Activated CD8-positive, alpha-beta memory T cell treated with anti-CD3 and anti-CD28 coated beads, Interleukin-2, amount 50 U/mL, for 1 hour (primary cell): Measurements from ENCODE around the gene ZBTB46.
"Not testable (repeated sequence)": the region's sequence is repeated elsewhere in the genome, so short reads cannot be mapped to it uniquely, and the experiment has no call there.

Experiments used
- DNase-seq: peaks from one replicate; pipeline ENCODE4 v3.0.0-alpha.2; 2020; ENCODE audit errors: extremely low read depth

ZBTB46 gene

DNA sequence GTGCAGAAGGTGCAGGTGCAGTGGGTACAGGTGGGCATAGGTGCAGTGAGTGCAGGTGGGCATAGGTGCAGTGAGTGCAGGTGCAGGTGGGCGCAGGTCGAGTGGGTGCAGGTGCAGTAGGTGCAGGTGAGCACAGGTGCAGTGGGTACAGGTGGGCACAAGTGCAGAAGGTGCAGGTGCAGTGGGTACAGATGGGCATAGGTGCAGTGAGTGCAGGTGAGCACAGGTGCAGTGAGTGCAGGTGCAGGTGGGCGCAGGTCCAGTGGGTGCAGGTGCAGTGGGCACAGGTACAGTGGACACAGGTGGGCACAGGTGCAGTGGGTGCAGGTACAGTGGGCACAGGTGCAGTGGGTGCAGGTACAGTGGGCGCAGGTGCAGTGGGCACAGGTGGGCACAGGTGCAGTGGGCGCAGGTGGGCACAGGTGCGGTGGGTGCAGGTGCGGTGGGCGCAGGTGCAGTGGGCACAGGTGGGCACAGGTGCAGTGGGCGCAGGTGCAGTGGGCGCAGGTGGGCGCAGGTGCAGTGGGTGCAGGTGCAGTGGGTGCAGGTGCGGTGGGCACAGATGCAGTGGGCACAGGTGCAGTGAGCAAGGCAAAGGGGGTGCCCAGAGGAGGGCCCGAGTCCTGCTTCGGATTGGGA is 15.3 kb downstream of the ZBTB46 start:
- DNase-seq = no peak

DNA sequence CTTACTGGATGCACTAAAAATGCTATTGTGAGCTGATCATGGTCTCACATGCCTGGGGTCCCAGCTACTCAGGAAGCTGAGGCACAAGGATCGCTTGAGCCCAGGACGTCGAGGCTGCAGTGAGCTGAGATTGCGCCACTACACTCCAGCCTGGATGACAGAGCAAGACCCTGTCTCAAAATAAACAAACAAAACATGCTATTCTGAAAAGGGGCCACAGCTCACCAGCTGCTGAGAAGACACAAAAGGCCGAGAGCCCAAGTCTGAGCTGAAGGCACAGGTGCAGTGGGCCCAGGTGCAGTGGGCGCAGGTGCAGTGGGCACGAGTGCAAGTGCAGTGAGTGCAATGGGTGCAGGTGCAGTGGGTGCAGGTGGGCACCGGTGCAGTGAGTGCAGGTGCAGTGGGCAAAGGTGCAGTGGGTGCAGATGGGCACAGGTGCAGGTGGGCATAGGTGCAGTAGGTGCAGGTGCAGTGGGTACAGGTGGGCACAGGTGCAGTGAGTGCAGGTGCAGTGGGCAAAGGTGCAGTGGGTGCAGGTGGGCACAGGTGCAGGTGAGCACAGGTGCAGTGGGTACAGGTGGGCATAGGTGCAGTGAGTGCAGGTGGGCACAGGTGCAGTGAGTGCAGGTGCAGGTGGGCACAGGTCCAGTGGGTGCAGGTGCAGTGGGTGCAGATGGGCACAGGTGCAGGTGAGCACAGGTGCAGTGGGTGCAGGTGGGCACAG is 16.0 kb downstream of the ZBTB46 start:
- no peak for DNase-seq

DNA sequence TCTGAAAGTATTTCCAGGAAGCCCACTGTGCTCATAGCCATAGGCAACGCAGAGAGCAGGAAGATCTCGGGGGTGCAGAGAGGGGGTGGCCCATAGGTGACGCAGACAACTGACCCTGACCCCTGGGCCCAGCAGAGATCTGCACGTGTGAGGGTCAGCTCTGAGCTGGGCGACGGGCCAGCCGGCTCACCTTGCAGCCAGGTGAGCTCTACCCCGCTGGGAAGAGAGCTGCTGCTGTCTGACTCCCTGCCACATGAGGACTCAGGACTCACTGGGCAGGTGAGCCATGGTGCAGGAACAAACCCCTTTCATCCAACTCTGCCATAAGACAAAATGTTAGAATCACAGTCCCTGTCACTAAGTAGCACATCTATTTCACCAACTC is 19.6 kb downstream of the ZBTB46 start:
- no peak for DNase-seq

DNA sequence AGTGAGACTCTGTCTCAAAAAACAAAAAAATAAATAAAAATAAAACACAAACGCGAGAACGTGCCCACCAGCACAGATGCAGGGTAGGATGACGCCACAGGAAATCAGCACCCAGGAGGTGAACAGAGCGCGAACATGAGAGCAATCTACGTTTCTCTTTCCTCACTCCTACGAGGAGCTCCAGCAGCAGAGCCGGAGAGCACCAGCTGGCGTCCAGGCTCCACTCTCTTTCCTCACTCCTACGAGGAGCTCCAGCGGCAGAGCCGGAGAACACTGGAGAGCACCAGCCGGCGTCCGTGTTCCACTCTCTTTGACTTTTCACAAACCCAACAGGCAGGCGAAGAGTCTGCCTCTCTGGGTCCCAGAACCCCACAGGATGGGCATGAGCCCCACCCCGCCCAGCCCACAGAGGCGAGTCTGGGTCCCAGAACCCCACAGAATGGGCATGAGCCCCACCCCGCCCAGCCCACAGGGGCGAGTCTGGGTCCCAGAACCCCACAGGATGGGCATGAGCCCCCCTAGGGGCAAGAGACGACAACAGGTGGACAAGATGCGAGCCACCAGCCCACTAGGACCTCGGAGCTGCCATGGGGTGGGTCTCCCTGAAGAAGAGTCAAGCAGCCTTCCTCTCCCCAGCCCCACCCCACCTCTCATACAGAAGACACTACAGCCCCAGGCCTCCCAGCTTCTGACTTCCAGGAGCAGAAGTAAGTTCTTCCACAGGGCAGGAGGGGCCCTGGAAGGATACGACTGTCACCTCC is 20.2 kb downstream of the ZBTB46 start:
- no peak for DNase-seq

DNA sequence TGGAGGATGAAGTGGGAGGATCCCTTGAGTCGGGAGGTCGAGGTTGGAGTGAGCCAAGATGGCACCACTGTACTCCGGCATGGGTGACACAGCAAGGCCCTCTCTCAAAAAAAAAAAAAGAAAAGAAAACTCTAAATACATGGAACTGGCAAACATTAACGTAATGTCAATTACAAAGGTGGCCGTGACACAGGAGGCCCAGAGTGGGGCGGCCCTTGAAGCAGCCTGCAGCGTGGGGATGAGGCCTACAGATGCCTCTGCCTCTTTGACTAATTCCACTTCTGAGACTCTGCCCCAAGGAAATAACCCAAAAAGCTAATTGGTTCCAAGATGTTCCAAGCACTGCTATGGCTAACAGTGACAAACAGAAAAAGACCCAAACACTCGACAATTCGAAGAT is 21.2 kb downstream of the ZBTB46 start:
- DNase-seq = no peak

DNA sequence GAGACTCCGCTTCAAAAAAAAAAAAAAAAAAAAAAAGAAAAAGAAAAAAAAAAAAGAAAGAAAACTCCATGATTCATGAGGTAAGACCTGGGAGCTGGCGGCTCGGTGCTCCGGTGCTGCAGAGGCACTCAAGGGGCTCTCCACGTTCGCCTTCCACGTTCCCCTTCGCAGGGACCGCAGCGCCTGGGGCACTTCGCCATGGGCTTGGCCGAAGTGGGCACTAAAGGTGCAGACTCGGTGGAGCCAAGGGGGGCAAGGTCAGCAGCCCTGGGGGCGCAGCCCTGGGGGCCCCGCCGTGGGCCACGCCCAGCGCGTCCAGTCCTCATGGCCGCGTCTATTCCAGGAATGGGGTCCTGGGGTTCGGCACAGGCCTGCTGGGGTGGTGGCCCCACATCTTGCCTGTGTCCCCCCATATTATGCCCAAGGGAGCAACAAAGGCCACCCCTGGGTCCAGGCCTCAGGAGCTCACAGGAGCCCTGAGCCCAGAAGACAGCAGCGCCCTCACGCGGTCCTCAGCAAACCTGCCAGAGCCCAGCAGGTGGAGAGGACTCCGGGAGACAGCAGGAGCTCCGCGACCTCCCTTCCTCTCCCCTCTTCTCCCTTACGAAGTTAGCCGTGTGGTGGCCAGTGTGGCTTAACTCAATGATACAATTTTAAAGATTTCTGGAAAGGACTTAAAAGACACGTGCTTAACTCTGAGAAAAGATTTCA is 21.9 kb downstream of the ZBTB46 start:
- no peak for DNase-seq

DNA sequence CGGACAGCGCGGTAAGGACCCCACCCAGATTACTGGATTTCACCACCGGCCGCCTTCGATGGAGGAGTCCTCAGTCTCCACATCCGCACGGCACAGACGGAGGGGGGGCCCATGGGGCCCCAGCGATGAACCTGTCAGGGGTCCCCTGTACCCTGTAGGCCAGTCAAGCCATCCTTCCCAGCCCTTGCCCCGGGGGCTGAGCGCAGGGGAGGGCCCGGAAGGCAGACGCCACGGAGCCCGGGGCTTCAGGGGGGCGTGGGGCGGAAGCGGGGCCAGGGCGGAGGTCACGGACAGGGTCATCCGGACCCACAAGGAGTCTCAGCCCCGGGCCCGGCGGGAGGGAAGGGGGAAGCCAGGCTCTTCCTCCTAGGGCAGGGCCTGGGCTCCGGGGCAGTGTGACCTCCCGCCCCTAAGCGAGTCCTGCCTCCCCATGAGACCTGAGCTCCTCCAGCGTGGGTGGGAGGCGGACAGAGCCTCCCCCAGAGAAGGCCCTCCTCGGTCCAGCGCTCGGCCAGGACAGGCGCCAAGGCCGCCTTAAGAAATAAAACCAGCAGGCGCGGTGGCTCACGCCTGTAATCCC is 22.8 kb downstream of the ZBTB46 start:
- DNase-seq = no peak

DNA sequence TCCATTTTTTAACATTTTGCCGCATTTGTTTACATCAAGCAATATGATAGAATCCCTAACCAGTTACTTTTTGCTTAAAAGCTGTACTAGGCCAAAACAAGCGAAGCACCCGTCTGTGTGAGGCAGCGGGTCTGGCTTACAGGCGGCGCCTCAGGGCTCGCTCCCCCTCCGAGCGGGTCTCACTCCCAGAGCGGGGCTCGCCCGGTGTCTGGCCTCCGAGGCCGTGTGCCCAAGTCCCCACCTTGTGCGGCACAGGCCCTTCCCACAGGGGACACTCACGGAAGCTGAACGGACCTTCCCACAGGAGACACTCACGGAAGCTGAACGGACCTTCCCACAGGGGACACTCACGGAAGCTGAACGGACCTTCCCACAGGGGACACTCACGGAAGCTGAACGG is 23.4 kb downstream of the ZBTB46 start:
- no peak for DNase-seq

DNA sequence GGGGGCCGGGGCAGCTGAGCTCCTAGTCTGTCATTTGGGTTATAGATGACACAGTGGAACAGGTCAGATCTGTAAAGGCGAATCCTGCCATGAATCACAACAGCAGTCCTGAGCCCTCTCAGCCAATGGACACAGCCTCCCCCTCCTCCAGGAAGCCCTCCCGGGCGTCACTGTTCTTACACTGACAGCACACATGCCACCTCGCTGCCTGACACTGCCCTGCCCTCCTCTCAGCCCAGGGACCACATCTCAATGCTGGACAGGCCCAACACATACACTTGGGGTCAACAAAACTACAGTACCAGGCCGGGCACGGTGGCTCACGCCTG is 26.8 kb downstream of the ZBTB46 start:
- DNase-seq = no peak

DNA sequence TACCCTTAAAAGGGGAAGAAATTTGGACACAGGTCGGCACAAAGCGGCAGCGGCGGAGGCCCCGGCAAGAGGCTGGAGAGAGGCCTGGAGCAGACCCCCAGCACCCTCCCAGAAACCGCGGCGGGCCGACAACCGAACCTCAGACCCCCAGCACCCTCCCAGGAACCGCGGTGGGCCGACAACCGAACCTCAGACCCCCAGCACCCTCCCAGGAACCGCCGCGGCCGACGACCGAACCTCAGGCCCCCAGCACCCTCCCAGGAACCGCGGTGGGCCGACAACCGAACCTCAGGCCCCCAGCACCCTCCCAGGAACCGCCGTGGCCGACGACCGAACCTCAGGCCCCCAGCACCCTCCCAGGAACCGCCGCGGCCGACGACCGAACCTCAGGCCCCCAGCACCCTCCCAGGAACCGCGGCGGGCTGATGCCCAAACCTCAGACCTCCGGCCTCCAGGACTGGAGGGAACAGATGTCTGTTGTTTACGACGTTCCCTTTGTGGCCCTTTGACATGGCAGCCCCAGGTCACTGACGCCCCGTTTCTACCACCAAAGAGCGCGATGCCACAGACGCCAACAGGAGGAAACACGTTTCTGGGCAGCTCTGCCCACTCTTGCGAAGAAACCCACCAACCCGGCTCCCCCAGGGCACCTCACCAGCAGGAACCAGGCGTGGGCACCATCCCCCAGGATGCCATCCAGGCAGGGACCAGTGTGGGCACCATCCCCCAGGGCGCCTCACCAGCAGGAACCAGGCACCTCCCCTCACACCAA is 28.4 kb downstream of the ZBTB46 start:
- DNase-seq = no peak

DNA sequence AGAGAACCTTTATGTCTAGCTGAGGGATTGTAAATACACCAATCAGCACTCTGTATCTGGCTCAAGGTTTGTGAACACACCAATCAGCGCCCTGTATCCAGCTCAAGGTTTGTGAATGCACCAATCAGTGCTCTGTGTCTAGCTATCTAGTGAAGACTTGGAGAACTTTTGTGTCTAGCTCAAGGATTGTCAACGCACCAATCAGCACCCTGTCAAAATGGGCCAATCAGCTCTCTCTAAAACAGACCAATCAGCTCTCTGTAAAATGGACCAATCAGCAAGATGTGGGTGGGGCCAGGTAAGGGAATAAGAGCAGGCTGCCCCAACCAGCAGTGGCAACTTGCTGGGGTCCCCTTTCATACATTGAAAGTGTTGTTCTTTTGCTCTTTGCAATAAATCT is 29.9 kb downstream of the ZBTB46 start:
- DNase-seq = not testable (repeated sequence)

DNA sequence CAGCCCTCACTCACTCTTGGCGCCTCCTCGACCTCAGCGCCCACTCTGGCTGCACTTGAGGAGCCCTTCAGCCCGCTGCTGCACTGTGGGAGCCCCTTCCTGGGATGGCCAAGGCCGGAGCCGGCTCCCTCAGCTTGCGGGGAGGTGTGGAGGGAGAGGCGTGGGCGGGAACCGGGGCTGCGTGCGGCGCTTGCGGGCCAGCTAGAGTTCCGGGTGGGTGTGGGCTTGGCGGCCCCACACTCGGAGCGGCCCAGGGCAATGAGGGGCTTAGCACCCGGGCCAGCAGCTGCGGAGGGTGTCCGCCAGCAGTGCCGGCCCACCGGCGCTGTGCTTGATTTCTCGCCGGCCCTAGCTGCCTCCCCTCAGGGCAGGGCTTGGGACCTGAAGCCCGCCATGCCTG is 30.7 kb downstream of the ZBTB46 start:
- DNase-seq = not testable (repeated sequence)

DNA sequence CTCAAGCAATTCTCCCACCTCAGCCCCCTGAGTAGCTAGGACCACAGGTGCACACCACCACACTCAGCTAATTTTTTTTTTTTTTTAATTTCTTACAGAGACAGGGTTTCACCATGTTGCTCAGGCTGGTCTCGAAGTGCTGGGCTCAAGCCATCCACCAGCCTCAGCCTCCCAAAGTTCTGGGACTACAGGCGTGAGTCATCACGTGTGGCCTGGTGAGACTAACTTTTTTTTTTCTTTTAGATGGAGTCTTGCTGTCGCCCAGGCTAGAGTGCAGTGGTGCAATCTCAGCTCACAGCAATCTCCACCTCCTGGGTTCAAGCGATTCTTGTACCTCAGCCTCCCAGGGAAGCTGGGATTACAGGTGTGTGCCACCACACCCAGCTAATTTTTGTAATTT is 31.9 kb downstream of the ZBTB46 start:
- DNase-seq = not testable (repeated sequence)

DNA sequence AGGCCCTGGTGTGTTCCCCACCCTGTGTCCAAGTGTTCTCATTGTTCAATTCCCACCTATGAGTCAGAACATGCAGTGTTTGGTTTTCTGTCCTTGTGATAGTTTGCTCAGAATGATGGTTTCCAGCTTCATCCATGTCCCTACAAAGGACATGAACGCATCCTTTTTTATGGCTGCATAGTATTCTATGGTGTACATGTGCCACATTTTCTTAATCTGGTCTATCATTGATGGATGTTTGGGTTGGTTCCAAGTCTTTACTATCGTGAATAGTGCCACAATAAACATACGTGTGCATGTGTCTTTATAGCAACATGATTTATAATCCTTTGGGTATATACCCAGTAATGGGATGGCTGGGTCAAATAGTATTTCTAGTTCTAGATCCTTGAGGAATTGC is 33.9 kb downstream of the ZBTB46 start:
- not testable (repeated sequence) for DNase-seq

DNA sequence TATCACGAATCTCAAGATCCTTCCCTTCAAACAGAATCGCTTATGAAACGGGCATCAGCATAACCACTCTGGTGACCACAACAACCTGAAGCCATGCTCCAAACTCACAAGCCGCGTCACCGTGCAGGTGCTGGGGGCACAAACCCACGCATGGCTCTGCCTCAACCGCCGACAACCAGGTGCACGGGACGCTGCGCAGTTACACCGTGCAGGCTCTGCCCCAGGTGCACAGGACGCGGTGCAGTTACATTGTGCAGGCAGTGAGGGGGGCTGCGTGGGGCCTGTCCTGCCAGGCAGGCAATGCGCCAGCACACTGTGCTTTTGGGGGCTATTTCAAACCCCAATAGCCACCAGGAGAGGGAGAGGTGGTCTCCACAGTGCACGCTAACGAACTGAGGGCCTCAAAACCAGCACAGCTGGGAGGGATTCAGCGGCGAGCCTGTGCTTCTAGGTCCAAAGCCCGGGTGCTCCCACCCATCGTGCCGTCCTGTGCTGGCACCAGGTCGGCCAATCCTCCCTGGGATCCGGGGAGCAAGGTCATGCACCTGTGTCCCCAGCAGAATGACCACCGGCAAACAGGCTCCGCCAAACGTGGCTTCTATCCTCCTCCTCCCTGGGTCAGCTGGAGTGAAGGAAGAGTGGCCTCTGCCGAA is 35.8 kb downstream of the ZBTB46 start:
- no peak for DNase-seq

DNA sequence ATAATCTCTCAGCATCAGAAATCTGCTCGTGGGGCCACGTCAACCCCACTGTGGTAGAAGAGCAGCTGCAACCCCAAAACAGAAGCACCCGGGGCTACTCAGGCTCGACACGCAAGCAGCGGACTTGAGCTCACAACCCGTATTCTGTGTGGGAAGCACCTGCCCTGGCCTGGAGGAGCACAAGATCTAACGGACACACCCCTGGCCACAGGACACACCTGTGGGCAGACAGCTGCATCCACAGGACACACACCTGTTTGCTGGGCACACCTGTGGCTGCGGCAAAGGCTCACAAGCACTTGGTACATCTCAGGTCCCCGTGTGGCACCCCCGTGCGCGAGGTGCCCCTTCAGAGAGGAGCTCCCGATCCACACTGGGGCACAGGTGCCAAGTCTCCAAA is 36.5 kb downstream of the ZBTB46 start:
- DNase-seq = no peak

DNA sequence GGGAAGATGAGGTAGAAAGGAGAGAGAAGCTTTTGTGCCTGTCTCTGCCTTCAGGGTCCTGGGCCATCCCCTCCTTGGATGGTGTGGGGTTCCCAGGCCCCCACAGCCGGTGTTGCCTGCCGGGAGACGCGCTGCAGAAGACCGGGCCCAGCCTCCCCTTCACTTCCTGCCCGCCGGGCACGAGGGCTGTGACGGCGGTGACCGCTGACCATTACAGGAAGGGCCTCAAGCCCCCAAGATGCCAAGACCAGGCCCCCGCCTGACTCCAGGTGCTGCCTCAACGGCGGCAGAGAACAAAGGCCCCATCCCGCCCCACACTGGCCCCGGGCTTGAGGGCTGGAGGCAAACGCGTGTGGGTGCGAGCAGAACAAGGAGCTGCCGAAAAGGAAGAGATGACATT is 38.2 kb downstream of the ZBTB46 start:
- no peak for DNase-seq

DNA sequence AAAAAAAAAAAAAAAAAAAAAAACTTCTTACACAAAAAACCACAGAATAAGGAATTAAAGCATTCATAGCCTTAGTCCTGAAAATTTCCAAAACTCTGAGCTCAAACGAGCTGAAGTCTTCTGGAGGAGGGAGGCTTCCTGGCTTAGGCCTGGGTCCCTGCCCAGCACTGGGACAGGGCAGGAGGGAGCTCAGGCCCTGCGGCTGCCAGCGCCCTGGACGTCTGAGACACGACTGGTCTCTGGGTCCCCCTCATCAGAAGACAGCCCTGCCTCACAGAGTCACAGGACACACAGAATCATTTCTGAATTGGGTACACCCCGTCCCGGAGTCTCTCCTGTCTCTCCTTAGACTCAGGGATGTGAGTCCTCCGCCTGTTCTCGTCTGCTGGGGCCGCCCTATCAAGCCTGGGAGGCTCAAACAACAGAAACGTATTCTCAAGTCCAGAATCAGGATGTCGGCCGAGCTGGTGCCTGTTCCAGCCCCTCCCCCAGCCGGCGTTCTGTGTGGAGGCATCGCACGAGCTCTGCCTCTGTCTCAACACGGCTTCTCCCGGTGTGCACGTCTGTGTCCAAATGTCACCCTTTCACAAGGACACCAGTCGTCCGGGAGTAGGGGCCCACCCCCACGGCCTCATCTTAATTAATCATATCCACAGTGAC is 39.4 kb downstream of the ZBTB46 start:
- DNase-seq = no peak

DNA sequence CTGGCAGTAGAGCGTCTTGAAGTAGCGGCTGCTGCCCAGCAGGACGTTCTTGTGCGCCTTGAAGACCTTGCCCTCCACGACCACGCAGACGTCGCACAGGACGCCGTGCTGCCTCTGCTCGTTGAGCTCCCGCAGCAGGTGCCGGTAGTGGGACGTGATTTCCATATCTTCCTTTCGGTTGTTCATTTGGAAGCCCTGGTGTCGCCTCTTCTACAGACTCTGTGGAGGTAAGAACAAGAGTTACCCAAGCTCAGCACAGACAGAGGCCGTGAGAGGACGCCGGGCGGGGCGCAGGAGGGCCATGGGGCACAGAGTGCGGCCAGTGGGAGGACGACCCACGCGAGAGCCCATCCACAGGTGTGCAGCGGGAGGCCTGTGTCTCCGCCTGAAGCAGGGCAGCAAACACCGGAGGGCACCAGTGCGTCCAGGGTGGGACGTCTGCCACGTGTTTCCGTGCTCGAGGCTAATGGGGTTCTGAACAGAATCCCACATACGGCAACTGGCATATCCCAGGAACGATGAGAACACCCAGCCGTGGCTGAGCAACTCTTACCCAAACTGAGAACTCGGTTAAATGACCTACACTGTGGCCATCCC is 40.4 kb downstream of the ZBTB46 start:
- DNase-seq = no peak
